B cell (primary cell): ENCODE results near the gene TRIO. TPM values are rescaled to one million over a fixed set of nuclear protein-coding genes. Genes with fewer than 3 reads are reported as not detected.

Source experiments
- ATAC-seq: fragments of 200-7000 bp; cut with Tn5 transposase; one replicate; pipeline ENCODE4 v1.10.0; 2021; ENCODE audit warnings: low read depth, mild to moderate bottlenecking, moderate number of reproducible peaks, moderate library complexity
- CTCF ChIA-PET: fragments of 350-600 bp; sonication (Branson Sonifier 250); formaldehyde crosslinking; loops from one replicate; lab custom pipeline; 2021; ENCODE audit warnings: antibody characterized with exemption, inconsistent platforms; lab: Charles Lee
- POLR2A ChIA-PET: fragments of 350-600 bp; sonication (Branson Sonifier 250); formaldehyde crosslinking; loops from one replicate; lab custom pipeline; 2021; ENCODE audit warnings: antibody characterized with exemption; lab: Charles Lee
- DNase-seq: peaks from one replicate; pipeline ENCODE4 v3.0.0; 2013
- H2AFZ ChIP-seq: 2 replicates; pipeline ENCODE4 v1.6.1; 2012; ENCODE audit warnings: mild to moderate bottlenecking, low read depth, low read length; ENCODE audit not compliant: insufficient read depth, poor library complexity, severe bottlenecking
- H3K27ac ChIP-seq, 2 donors: 1 replicate in 1 of 2; 2 replicates in 1 of 2; pipeline ENCODE4 v1.5.1; 2012 to 2013; ENCODE audit warnings: low read length in 2 of 2, mild to moderate bottlenecking in 2 of 2, moderate library complexity in 1 of 2
- H3K27me3 ChIP-seq, 4 experiments: fragments of 200-600 bp in 1 of 4; sonication (generic) in 1 of 4; replicated peaks in 1 of 4; 1 replicate in 2 of 4; 2 replicates in 2 of 4; pipeline versions ENCODE4 v1.6.1 to v1.7.0; 2013 to 2016; ENCODE audit warnings: low read length in 3 of 4, mild to moderate bottlenecking in 2 of 4, mixed read lengths in 1 of 4, moderate library complexity in 1 of 4; ENCODE audit not compliant: insufficient read depth in 4 of 4, control insufficient read depth in 3 of 4; ENCODE audit errors: control extremely low read depth in 1 of 4
- H3K36me3 ChIP-seq, 2 experiments: replicated peaks in 1 of 2; 1 replicate in 1 of 2; 2 replicates in 1 of 2; pipeline versions ENCODE4 v1.6.1 to v1.7.1; 2013; ENCODE audit warnings: low read length in 1 of 2; ENCODE audit not compliant: insufficient read depth in 2 of 2, control insufficient read depth in 1 of 2; ENCODE audit errors: control extremely low read depth in 1 of 2, extremely low read depth in 1 of 2
- H3K4me1 ChIP-seq, 2 donors: fragments of 200-600 bp in 1 of 2; sonication (generic) in 1 of 2; 1 replicate in 1 of 2; 2 replicates in 1 of 2; pipeline versions ENCODE4 v1.5.1 to v1.6.1; 2013 to 2017; ENCODE audit warnings: low read length in 2 of 2; ENCODE audit not compliant: control insufficient read depth in 2 of 2, insufficient read depth in 2 of 2
- H3K4me2 ChIP-seq: replicated peaks from 2 replicates; pipeline ENCODE3; 2012; ENCODE audit warnings: mild to moderate bottlenecking, low read depth, low read length; ENCODE audit not compliant: poor library complexity, severe bottlenecking
- H3K4me3 ChIP-seq, 5 experiments: fragments of 200-600 bp in 1 of 5; sonication (generic) in 1 of 5; 1 replicate in 3 of 5; 2 replicates in 2 of 5; pipeline versions ENCODE4 v1.5.1 to v1.7.0; 2011 to 2016; ENCODE audit warnings: low read length in 4 of 5, mild to moderate bottlenecking in 4 of 5, low read depth in 2 of 5, control low read depth in 1 of 5, moderate library complexity in 1 of 5; ENCODE audit not compliant: insufficient read depth in 1 of 5; ENCODE audit errors: control extremely low read depth in 1 of 5, extremely low read depth in 1 of 5
- H3K79me2 ChIP-seq: fragments of 200-600 bp; sonication (generic); one replicate; pipeline ENCODE4 v1.6.0; 2016; ENCODE audit warnings: low read length; ENCODE audit not compliant: control insufficient read depth, insufficient read depth
- H3K9ac ChIP-seq: fragments of 200-600 bp; sonication (generic); 2 replicates; pipeline ENCODE4 v1.6.1; 2017; ENCODE audit warnings: mild to moderate bottlenecking, low read length, moderate library complexity
- H3K9me3 ChIP-seq, 3 donors: one replicate each; pipeline versions ENCODE4 v1.6.1 to v1.7.1; 2013; ENCODE audit warnings: low read length in 2 of 3; ENCODE audit not compliant: control insufficient read depth in 2 of 3, insufficient read depth in 1 of 3; ENCODE audit errors: control extremely low read depth in 1 of 3
- H4K20me1 ChIP-seq: 2 replicates; pipeline ENCODE4 v1.6.0; 2012; ENCODE audit warnings: mild to moderate bottlenecking, low read length; ENCODE audit not compliant: insufficient read depth, control insufficient read depth, poor library complexity, severe bottlenecking
- H3K27ac Mint-ChIP-seq: one replicate; pipeline ENCODE4 v1.8.0; 2021; ENCODE audit warnings: mixed read lengths
- H3K27me3 Mint-ChIP-seq: one replicate; pipeline ENCODE4 v1.8.0; 2021; ENCODE audit warnings: mixed read lengths
- H3K4me1 Mint-ChIP-seq: one replicate; pipeline ENCODE4 v1.8.0; 2021; ENCODE audit warnings: mixed read lengths
- H3K4me3 Mint-ChIP-seq: one replicate; pipeline ENCODE4 v1.8.0; 2021; ENCODE audit warnings: mixed read lengths
- H3K9me3 Mint-ChIP-seq: one replicate; pipeline ENCODE4 v1.8.0; 2022; ENCODE audit warnings: mixed read lengths; ENCODE audit not compliant: insufficient read depth
- EZH2 ChIP-seq: IDR thresholded peaks from 2 replicates; pipeline ENCODE4 v1.6.1; 2012; ENCODE audit warnings: borderline replicate concordance, low read depth, mild to moderate bottlenecking, moderate library complexity, low read length; ENCODE audit not compliant: insufficient read depth, poor library complexity, severe bottlenecking
- WGBS: methylation state at CpG from one replicate; pipeline ENCODE4 v1.1.5; 2013; ENCODE audit warnings: missing lambda C conversion rate; ENCODE audit not compliant: insufficient coverage; 5-methylcytosine and 5-hydroxymethylcytosine counted together
- intact Hi-C: fragments of 100-400 bp; cut with micrococcal nuclease; formaldehyde crosslinking; loops from one replicate; pipeline ENCODE4 v1.10.0; 2022
- polyA plus RNA-seq: library from polyadenylated mRNA; depleted of rRNA; stranded (reverse); fragments of >200 nt; gene quantifications from 2 replicates; pipeline ENCODE4 v1.2.3, GENCODE V29; 2012
- total RNA-seq, 2 donors: library from RNA; stranded (reverse); fragments of 120-200 nt in 1 of 2; gene quantifications; 1 replicate in 1 of 2; 2 replicates in 1 of 2; pipeline versions ENCODE4 v1.2.3 to v1.2.4, GENCODE V29; 2013 to 2022
- TF ChIP-seq, protein P1 (sequence below): fragments of 200-600 bp; IDR thresholded peaks from one replicate; pipeline ENCODE4 v1.8.0; 2022; ENCODE audit warnings: antibody characterized with exemption, mild to moderate bottlenecking

The TRIO gene
- total and polyA plus RNA-seq, 2 donors (not counting 1 experiment from before 2014, with no cell fraction given): 90.5 to 479 TPM

DNA sequence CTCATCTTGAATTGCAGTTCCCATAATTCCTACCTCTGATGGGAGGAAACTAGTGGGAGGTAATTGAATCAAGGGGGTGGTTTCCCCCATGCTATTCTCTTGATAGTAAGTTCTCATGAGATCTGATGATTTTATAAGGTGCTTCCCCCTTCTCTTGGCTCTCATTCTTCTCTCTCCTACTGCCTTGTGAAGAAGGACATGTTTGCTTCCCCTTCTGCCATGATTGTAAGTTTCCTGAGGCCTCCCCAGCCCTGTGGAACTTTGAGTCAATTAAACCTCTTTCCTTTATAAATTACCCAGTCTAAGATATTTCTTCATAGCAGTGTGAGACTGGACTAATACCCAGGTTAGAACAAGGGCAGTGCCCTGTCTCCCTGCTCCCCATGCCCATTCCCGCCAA, 7.5 kb upstream of the TRIO start:
- no peak for TF ChIP-seq EZH2
- TF ChIP-seq, protein P1, sequence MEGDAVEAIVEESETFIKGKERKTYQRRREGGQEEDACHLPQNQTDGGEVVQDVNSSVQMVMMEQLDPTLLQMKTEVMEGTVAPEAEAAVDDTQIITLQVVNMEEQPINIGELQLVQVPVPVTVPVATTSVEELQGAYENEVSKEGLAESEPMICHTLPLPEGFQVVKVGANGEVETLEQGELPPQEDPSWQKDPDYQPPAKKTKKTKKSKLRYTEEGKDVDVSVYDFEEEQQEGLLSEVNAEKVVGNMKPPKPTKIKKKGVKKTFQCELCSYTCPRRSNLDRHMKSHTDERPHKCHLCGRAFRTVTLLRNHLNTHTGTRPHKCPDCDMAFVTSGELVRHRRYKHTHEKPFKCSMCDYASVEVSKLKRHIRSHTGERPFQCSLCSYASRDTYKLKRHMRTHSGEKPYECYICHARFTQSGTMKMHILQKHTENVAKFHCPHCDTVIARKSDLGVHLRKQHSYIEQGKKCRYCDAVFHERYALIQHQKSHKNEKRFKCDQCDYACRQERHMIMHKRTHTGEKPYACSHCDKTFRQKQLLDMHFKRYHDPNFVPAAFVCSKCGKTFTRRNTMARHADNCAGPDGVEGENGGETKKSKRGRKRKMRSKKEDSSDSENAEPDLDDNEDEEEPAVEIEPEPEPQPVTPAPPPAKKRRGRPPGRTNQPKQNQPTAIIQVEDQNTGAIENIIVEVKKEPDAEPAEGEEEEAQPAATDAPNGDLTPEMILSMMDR: no peak
- Mint-ChIP-seq H3K27me3 (peaks cover 25% of the 10 kb centered on the region), H3K4me3 (no peak overlapping the region), H3K4me1 (no peaks in the 10 kb centered on the region), H3K9me3 (peaks cover 2% of the 10 kb centered on the region), H3K27ac (no peak overlapping the region)
- ATAC-seq: no peak
- DNase-seq: no peak
- H4K20me1 ChIP-seq: no peaks in the 10 kb centered on the region
- peaks cover 0 to 7% (median 1%) of the 10 kb centered on the region in 4 experiments for H3K27me3 ChIP-seq
- no peaks in the 10 kb centered on the region for H3K36me3 ChIP-seq
- H3K79me2 ChIP-seq: no peaks in the 10 kb centered on the region
- H2AFZ ChIP-seq: no peak overlapping the region
- H3K4me1 ChIP-seq: no peaks in the 10 kb centered on the region
- intact Hi-C loops: no loop called here
- no peak overlapping the region for H3K27ac ChIP-seq
- peaks cover 0 to 19% (median 5%) of the 10 kb centered on the region in 3 donors for H3K9me3 ChIP-seq
- POLR2A ChIA-PET: no interaction called here
- WGBS: no CpG with 5 or more reads among the region's 1 CpG
- H3K9ac ChIP-seq: no peak overlapping the region
- no peak overlapping the region for H3K4me3 ChIP-seq
- CTCF ChIA-PET: interaction anchor here (0.6 kb wide), 1 partner anchor 73 kb away, joined by 3 read pairs; no protein-coding TSS in a partner anchor
- no peak overlapping the region for H3K4me2 ChIP-seq

DNA sequence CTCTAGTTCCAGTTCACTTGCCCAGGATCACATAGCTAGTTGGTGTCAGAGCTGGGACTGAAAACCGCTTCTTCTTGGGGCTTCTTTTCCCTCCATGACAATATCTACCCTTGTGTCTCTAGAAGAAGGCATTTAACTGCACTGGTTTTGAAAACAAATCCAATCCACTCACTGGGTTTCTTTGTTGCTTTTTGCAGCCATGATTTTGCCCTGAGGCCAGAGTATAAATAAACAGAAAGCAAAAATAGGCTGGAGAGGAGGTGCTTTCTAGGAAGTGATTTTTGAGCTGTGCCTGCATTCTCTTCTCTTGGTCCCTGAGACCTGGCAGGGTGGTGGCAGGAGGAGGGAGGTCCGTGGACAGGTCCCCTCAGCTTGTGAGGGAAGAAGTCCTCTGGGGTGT, 6.9 kb upstream of the TRIO start:
- Histone ChIP-seq H3K27me3 (peaks cover 0 to 7% (median 1%) of the 10 kb centered on the region in 4 experiments), H3K4me1 (no peaks in the 10 kb centered on the region), H2AFZ (no peak overlapping the region), H3K27ac (no peak overlapping the region), H4K20me1 (no peaks in the 10 kb centered on the region), H3K4me2 (no peak overlapping the region), H3K4me3 (no peak overlapping the region), H3K9me3 (peaks cover 0 to 19% (median 5%) of the 10 kb centered on the region in 3 donors), H3K9ac (no peak overlapping the region), H3K79me2 (no peaks in the 10 kb centered on the region), H3K36me3 (no peaks in the 10 kb centered on the region)
- no peak for DNase-seq
- ChIA-PET CTCF (interaction anchor here (0.7 kb wide), 1 partner anchor 84 kb away, joined by 3 read pairs; no protein-coding TSS in a partner anchor), POLR2A (no interaction called here)
- Mint-ChIP-seq H3K9me3 (peaks cover 2% of the 10 kb centered on the region), H3K4me3 (no peak overlapping the region), H3K4me1 (no peaks in the 10 kb centered on the region), H3K27me3 (peaks cover 25% of the 10 kb centered on the region), H3K27ac (no peak overlapping the region)
- TF ChIP-seq, protein P1: no peak
- TF ChIP-seq EZH2: no peak
- WGBS: 100% methylated on average over 1 of the region's 2 CpGs
- ATAC-seq: no peak
- intact Hi-C loops: no loop called here
